Nephron (organoid): ENCODE data around the gene ZNF33A.
"Not testable (repeated sequence)": the region's sequence is repeated elsewhere in the genome, so short reads cannot be mapped to it uniquely, and the experiment has no call there.

Experiments
- H3K27ac Mint-ChIP-seq, 3 experiments: 2 replicates each; pipeline ENCODE4 v1.8.0; 2020; ENCODE audit warnings: mixed read lengths in 3 of 3, mild to moderate bottlenecking in 2 of 3, moderate library complexity in 1 of 3
- H3K27me3 Mint-ChIP-seq: 2 replicates; pipeline ENCODE4 v1.8.0; 2021; ENCODE audit warnings: low read depth, mild to moderate bottlenecking, moderate library complexity, mixed read lengths
- H3K36me3 Mint-ChIP-seq: 2 replicates; pipeline ENCODE4 v1.8.0; 2020; ENCODE audit warnings: low read depth, mixed read lengths
- H3K4me1 Mint-ChIP-seq: 2 replicates; pipeline ENCODE4 v1.8.0; 2020; ENCODE audit warnings: mixed read lengths
- H3K4me3 Mint-ChIP-seq, 3 experiments: 2 replicates each; pipeline ENCODE4 v1.8.0; 2020; ENCODE audit warnings: mild to moderate bottlenecking in 3 of 3, mixed read lengths in 3 of 3, moderate library complexity in 2 of 3
- H3K9me3 Mint-ChIP-seq: 2 replicates; pipeline ENCODE4 v1.8.0; 2020; ENCODE audit warnings: mixed read lengths
- TF ChIP-seq, protein P1 (sequence below), 3 experiments: fragments of 200-600 bp; sonication (generic); IDR thresholded peaks; one replicate each; pipeline ENCODE4 v1.5.0; 2021; ENCODE audit warnings: antibody characterized with exemption in 3 of 3; ENCODE audit not compliant: unreplicated experiment in 3 of 3

ZNF33A gene

DNA sequence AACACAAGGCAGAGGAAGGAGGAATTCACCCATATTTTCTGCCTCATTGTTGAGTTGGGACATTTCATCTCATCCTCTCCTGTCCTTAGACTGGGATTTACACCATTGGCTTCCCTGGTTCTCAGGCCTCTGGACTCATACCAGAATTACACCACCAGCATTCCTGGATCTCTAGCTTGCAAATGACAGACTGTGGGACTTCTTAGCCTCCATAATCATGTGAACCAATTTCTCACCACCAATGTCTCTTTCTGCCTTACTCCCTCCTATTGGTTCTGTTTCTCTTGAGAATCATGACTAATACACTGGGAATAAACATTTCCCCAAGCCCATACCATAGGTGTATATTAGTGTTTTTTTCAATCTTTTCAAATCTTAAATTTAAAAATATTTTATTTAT, 2.9 kb upstream of the ZNF33A start:
- H3K4me1 Mint-ChIP-seq, result peaks cover 18% of the 10 kb centered on the region
- peaks cover 9% of the 10 kb centered on the region for H3K36me3 Mint-ChIP-seq
- no peak overlapping the region for H3K4me3 Mint-ChIP-seq
- H3K9me3 Mint-ChIP-seq, result peaks cover under 1% of the 10 kb centered on the region
- TF ChIP-seq, protein P1, sequence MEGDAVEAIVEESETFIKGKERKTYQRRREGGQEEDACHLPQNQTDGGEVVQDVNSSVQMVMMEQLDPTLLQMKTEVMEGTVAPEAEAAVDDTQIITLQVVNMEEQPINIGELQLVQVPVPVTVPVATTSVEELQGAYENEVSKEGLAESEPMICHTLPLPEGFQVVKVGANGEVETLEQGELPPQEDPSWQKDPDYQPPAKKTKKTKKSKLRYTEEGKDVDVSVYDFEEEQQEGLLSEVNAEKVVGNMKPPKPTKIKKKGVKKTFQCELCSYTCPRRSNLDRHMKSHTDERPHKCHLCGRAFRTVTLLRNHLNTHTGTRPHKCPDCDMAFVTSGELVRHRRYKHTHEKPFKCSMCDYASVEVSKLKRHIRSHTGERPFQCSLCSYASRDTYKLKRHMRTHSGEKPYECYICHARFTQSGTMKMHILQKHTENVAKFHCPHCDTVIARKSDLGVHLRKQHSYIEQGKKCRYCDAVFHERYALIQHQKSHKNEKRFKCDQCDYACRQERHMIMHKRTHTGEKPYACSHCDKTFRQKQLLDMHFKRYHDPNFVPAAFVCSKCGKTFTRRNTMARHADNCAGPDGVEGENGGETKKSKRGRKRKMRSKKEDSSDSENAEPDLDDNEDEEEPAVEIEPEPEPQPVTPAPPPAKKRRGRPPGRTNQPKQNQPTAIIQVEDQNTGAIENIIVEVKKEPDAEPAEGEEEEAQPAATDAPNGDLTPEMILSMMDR (IDR thresholded peaks at IDR 0.05; ENCODE audit: unreplicated experiment in 3 of 3), result no peak
- H3K27me3 Mint-ChIP-seq, result peaks cover 7% of the 10 kb centered on the region
- no peak overlapping the region for H3K27ac Mint-ChIP-seq

- Mint-ChIP-seq H3K27me3 (peaks cover 7% of the 10 kb centered on the region), H3K27ac (no peak overlapping the region), H3K36me3 (peaks cover 12% of the 10 kb centered on the region), H3K9me3 (no peaks in the 10 kb centered on the region), H3K4me1 (peaks cover 20% of the 10 kb centered on the region), H3K4me3 (peak overlapping the region in 1 of 3 experiments; percentile 49)
- TF ChIP-seq, protein P1 (IDR thresholded peaks at IDR 0.05; ENCODE audit: unreplicated experiment in 3 of 3), result no peak
These were observed 2.5 kb upstream of the ZNF33A start for GRCh38 chr10:38007991-38008390.

GRCh38 chr10:38016354-38016753, 5.9 kb downstream of the ZNF33A start:
- Mint-ChIP-seq H3K27ac (no peak overlapping the region), H3K36me3 (peaks cover 87% of the 10 kb centered on the region), H3K4me3 (no peak overlapping the region), H3K9me3 (peaks cover 23% of the 10 kb centered on the region), H3K4me1 (peaks cover 12% of the 10 kb centered on the region), H3K27me3 (no peaks in the 10 kb centered on the region)
- TF ChIP-seq, protein P1 (IDR thresholded peaks at IDR 0.05; ENCODE audit: unreplicated experiment in 3 of 3), result no peak

- not testable (repeated sequence) for H3K27me3 Mint-ChIP-seq, H3K27ac Mint-ChIP-seq, H3K4me1 Mint-ChIP-seq, H3K4me3 Mint-ChIP-seq
- H3K36me3 Mint-ChIP-seq, result peaks cover 97% of the 10 kb centered on the region
- peaks cover 23% of the 10 kb centered on the region for H3K9me3 Mint-ChIP-seq
These were observed 8.6 kb downstream of the ZNF33A start for GRCh38 chr10:38019124-38019523.

DNA sequence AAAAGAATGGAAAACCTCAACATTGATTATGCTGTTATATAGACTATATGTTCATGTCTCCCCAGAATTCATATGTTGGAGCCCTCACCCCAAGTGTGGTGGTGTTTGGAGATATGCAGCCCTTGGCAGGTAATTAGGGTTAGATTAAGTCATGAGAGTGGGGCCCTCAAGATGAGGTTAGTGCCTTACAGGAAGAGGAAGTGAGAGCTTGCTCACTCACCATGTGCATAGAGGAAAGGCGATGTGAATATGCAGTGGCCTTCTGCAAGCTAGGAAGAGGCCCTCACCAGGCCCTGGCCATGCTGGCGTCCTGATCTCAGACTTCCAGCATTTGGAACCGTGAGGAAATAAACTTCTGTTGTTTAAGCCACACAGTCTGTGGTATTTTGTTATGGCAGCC, 14.8 kb downstream of the ZNF33A start:
- H3K9me3 Mint-ChIP-seq, result peaks cover 7% of the 10 kb centered on the region
- no peaks in the 10 kb centered on the region for H3K27me3 Mint-ChIP-seq
- H3K4me3 Mint-ChIP-seq, result no peak overlapping the region
- no peak overlapping the region for H3K27ac Mint-ChIP-seq
- peaks cover 89% of the 10 kb centered on the region for H3K36me3 Mint-ChIP-seq
- TF ChIP-seq, protein P1 (IDR thresholded peaks at IDR 0.05; ENCODE audit: unreplicated experiment in 3 of 3), result no peak
- H3K4me1 Mint-ChIP-seq, result no peaks in the 10 kb centered on the region

- TF ChIP-seq, protein P1 (IDR thresholded peaks at IDR 0.05; ENCODE audit: unreplicated experiment in 3 of 3), result no peak
- no peaks in the 10 kb centered on the region for H3K4me1 Mint-ChIP-seq
- H3K9me3 Mint-ChIP-seq, result peaks cover 2% of the 10 kb centered on the region
- H3K4me3 Mint-ChIP-seq, result no peak overlapping the region
- no peaks in the 10 kb centered on the region for H3K27me3 Mint-ChIP-seq
- H3K27ac Mint-ChIP-seq, result no peak overlapping the region
- H3K36me3 Mint-ChIP-seq, result peaks cover 87% of the 10 kb centered on the region
These were observed 17.5 kb downstream of the ZNF33A start for GRCh38 chr10:38027986-38028385.
